ENCODE data around the gene CEND1. TPM values are rescaled to one million over a fixed set of nuclear protein-coding genes. Genes with fewer than 3 reads are reported as not detected.
A peak's percentile ranks its signal among the peaks of the same experiment; 100 is the strongest.

Gene CEND1
- total RNA-seq, 1 donor from 2014 or later: not detected

GRCh38 chr11:782264-783174 lies 7.4 kb downstream of the CEND1 start:
- Mint-ChIP-seq H3K4me3 (ENCODE audit: unreplicated experiment) (no peak overlapping the region), H3K9me3 (ENCODE audit: unreplicated experiment) (no peaks in the 10 kb centered on the region), H3K27ac (ENCODE audit: unreplicated experiment) (no peak overlapping the region), H3K36me3 (ENCODE audit: low read depth, unreplicated experiment) (peaks cover 6% of the 10 kb centered on the region), H3K27me3 (ENCODE audit: unreplicated experiment) (peaks cover 6% of the 10 kb centered on the region), H3K4me1 (ENCODE audit: unreplicated experiment) (peaks cover 7% of the 10 kb centered on the region)
- no peak for TF ChIP-seq CTCF (IDR thresholded peaks at IDR 0.05; ENCODE audit: unreplicated experiment)
- no peak for DNase-seq (ENCODE audit: low spot score)

GRCh38 chr11:779955-780532 lies 9.8 kb downstream of the CEND1 start:
- H3K36me3 Mint-ChIP-seq (ENCODE audit: low read depth, unreplicated experiment): peaks cover 6% of the 10 kb centered on the region
- no peak for TF ChIP-seq CTCF (IDR thresholded peaks at IDR 0.05; ENCODE audit: unreplicated experiment)
- peak overlapping the region; percentile 9 for H3K4me3 Mint-ChIP-seq (ENCODE audit: unreplicated experiment)

GRCh38 chr11:778976-779954 lies 10.6 kb downstream of the CEND1 start:
- peaks cover 14% of the 10 kb centered on the region for H3K4me1 Mint-ChIP-seq (ENCODE audit: unreplicated experiment)

More at GRCh38 chr11:779955-780532, 9.8 kb downstream of the CEND1 start:
- peaks cover 6% of the 10 kb centered on the region for H3K27me3 Mint-ChIP-seq (ENCODE audit: unreplicated experiment)
- DNase-seq (ENCODE audit: low spot score): no peak
- peaks cover 14% of the 10 kb centered on the region for H3K4me1 Mint-ChIP-seq (ENCODE audit: unreplicated experiment)
- no peaks in the 10 kb centered on the region for H3K9me3 Mint-ChIP-seq (ENCODE audit: unreplicated experiment)
- no peak overlapping the region for H3K27ac Mint-ChIP-seq (ENCODE audit: unreplicated experiment)

More at GRCh38 chr11:778976-779954, 10.6 kb downstream of the CEND1 start:
- no peak for DNase-seq (ENCODE audit: low spot score)
- H3K27ac Mint-ChIP-seq (ENCODE audit: unreplicated experiment): no peak overlapping the region
- no peaks in the 10 kb centered on the region for H3K9me3 Mint-ChIP-seq (ENCODE audit: unreplicated experiment)
- no peak for TF ChIP-seq CTCF (IDR thresholded peaks at IDR 0.05; ENCODE audit: unreplicated experiment)
- H3K4me3 Mint-ChIP-seq (ENCODE audit: unreplicated experiment): no peak overlapping the region
- H3K27me3 Mint-ChIP-seq (ENCODE audit: unreplicated experiment): peaks cover 6% of the 10 kb centered on the region
- peaks cover 6% of the 10 kb centered on the region for H3K36me3 Mint-ChIP-seq (ENCODE audit: low read depth, unreplicated experiment)

Data from endothelial cell (in vitro differentiated cells).